Endothelial cell of umbilical vein (primary cell): ENCODE measurements around the gene GRID2. TPM values are rescaled to one million over a fixed set of nuclear protein-coding genes. Genes with fewer than 3 reads are reported as not detected.

Source experiments
- BruUV-seq: library from RNA; stranded (reverse); fragments of 400-500 nt; replicated peaks from 2 replicates; lab custom pipeline; 2021; lab: Mats Ljungman, UMichigan
- CTCF ChIA-PET: fragments of 300-600, 350-600 bp; sonication (Branson Sonifier 250); formaldehyde crosslinking; loops from one replicate; lab custom pipeline; 2021; ENCODE audit warnings: antibody characterized with exemption, inconsistent platforms; lab: Charles Lee
- POLR2A ChIA-PET: fragments of 300-600, 350-600 bp; sonication (Branson Sonifier 250); formaldehyde crosslinking; loops from one replicate; lab custom pipeline; 2021; ENCODE audit warnings: antibody characterized with exemption, inconsistent platforms; lab: Charles Lee
- DNase-seq: peaks from one replicate; pipeline ENCODE4 v3.0.0-alpha.2; 2011; ENCODE audit warnings: low read depth, low spot score
- FAIRE-seq: peaks from 2 replicates; lab custom pipeline; 2011; peaks lifted over from hg19 to GRCh38; lab: Jason Lieb, UNC
- H2AFZ ChIP-seq: 2 replicates; pipeline ENCODE4 v1.6.0; 2012; ENCODE audit warnings: low read depth, low read length, control low read depth, inconsistent platforms
- H3K27ac ChIP-seq: 2 replicates; pipeline ENCODE4 v1.5.1; 2011; ENCODE audit warnings: low read depth, mild to moderate bottlenecking, control low read depth, low read length, moderate library complexity; ENCODE audit not compliant: insufficient read depth
- H3K27me3 ChIP-seq, 2 experiments: 2 replicates each; pipeline versions ENCODE4 v1.6.0 to v1.6.1; 2011; ENCODE audit warnings: low read length in 2 of 2, mixed read lengths in 1 of 2; ENCODE audit not compliant: control insufficient read depth in 2 of 2, insufficient read depth in 2 of 2
- H3K36me3 ChIP-seq, 2 experiments: 2 replicates in 1 of 2; 3 replicates in 1 of 2; pipeline ENCODE4 v1.5.1; 2011; ENCODE audit warnings: low read length in 2 of 2, mild to moderate bottlenecking in 1 of 2, moderate library complexity in 1 of 2; ENCODE audit not compliant: control insufficient read depth in 2 of 2, insufficient read depth in 2 of 2; ENCODE audit errors: extremely low read depth in 1 of 2
- H3K4me1 ChIP-seq: 3 replicates; pipeline ENCODE4 v1.5.1; 2011; ENCODE audit warnings: mild to moderate bottlenecking, low read length; ENCODE audit not compliant: control insufficient read depth, insufficient read depth; ENCODE audit errors: extremely low read depth
- H3K4me2 ChIP-seq: 2 replicates; pipeline ENCODE4 v1.6.1; 2011; ENCODE audit warnings: low read length, control low read depth, mixed read lengths; ENCODE audit not compliant: insufficient read depth
- H3K4me3 ChIP-seq, 3 experiments: fragments of 200-600 bp in 1 of 3; sonication (generic), shearing (Covaris generic) in 1 of 3; replicated peaks in 1 of 3; 2 replicates each; pipeline ENCODE4 v1.5.1; 2011 to 2016; ENCODE audit warnings: control low read depth in 3 of 3, low read length in 3 of 3, mild to moderate bottlenecking in 2 of 3, inconsistent platforms in 1 of 3, low read depth in 1 of 3, moderate library complexity in 1 of 3; ENCODE audit not compliant: insufficient read depth in 1 of 3
- H3K79me2 ChIP-seq: 2 replicates; pipeline ENCODE4 v1.6.0; 2012; ENCODE audit warnings: low read length, inconsistent platforms; ENCODE audit not compliant: control insufficient read depth, insufficient read depth
- H3K9ac ChIP-seq: replicated peaks from 2 replicates; pipeline ENCODE3; 2011; ENCODE audit warnings: low read length, control low read depth; ENCODE audit not compliant: insufficient read depth; ENCODE audit errors: extremely low read depth
- H3K9me1 ChIP-seq: replicated peaks from 3 replicates; pipeline ENCODE4 v1.6.0; 2011; ENCODE audit warnings: mild to moderate bottlenecking, low read length; ENCODE audit not compliant: control insufficient read depth, insufficient read depth; ENCODE audit errors: extremely low read depth
- H3K9me3 ChIP-seq: replicated peaks from 2 replicates; pipeline ENCODE4 v1.5.1; 2012; ENCODE audit warnings: low read length, inconsistent platforms; ENCODE audit not compliant: control insufficient read depth, insufficient read depth
- H4K20me1 ChIP-seq: replicated peaks from 2 replicates; pipeline ENCODE3; 2011; ENCODE audit warnings: mild to moderate bottlenecking, low read length; ENCODE audit not compliant: control insufficient read depth, insufficient read depth; ENCODE audit errors: extremely low read depth
- EZH2 ChIP-seq: IDR thresholded peaks from 2 replicates; pipeline ENCODE4 v1.6.1; 2012; ENCODE audit warnings: borderline replicate concordance, low read depth, mild to moderate bottlenecking, moderate library complexity, low read length, inconsistent platforms; ENCODE audit not compliant: severe bottlenecking
- FOS ChIP-seq: IDR thresholded peaks from 2 replicates; pipeline ENCODE4 v1.6.1; 2011; ENCODE audit warnings: mild to moderate bottlenecking, low read length, moderate library complexity, borderline replicate concordance; ENCODE audit not compliant: insufficient read depth
- GATA2 ChIP-seq: IDR thresholded peaks from 2 replicates; pipeline ENCODE4 v1.7.0; 2011; ENCODE audit warnings: low read depth, mild to moderate bottlenecking, moderate library complexity, mixed read lengths, low read length; ENCODE audit not compliant: insufficient read length, insufficient read depth
- JUN ChIP-seq: IDR thresholded peaks from 2 replicates; pipeline ENCODE4 v1.6.1; 2011; ENCODE audit warnings: borderline replicate concordance, low read depth; ENCODE audit not compliant: insufficient read length, insufficient read depth
- MYC ChIP-seq: IDR thresholded peaks from one replicate; pipeline ENCODE4 v1.6.1; 2011; ENCODE audit warnings: mild to moderate bottlenecking, low read depth, low read length
- POLR2A ChIP-seq: IDR thresholded peaks from 2 replicates; pipeline ENCODE4 v1.6.1; 2012; ENCODE audit warnings: low read depth, mild to moderate bottlenecking, control low read depth, low read length
- POLR2AphosphoS5 ChIP-seq: IDR thresholded peaks from 2 replicates; pipeline ENCODE4 v1.6.1; 2012; ENCODE audit warnings: low read depth, mild to moderate bottlenecking, control low read depth, low read length, moderate library complexity; ENCODE audit not compliant: insufficient read depth
- dilution Hi-C: fragments of 300-500 bp; cut with MboI; formaldehyde crosslinking; loops from one replicate; pipeline ENCODE4 v1.15.0; 2019; ENCODE audit warnings: low sequenced_read_pairs; ENCODE audit not compliant: extremely low pct_ligation_motif_present
- intact Hi-C: fragments of 100-400 bp; cut with micrococcal nuclease; formaldehyde crosslinking; loops from one replicate; pipeline ENCODE4 v1.10.0; 2022
- polyA plus RNA-seq, 4 experiments: library from polyadenylated mRNA; depleted of rRNA in 3 of 4; stranded (reverse) in 3 of 4; unstranded in 1 of 4; fragments of >200 nt; gene quantifications; 2 replicates each; pipeline versions ENCODE4 v1.2.1 to v1.2.3, GENCODE V29; 2011 to 2012; ENCODE audit warnings: missing spikeins in 1 of 4
- total RNA-seq: library from RNA; stranded (reverse); gene quantifications from 2 replicates; pipeline ENCODE4 v1.2.3, GENCODE V29; 2021
- TF ChIP-seq, protein P1 (sequence below), 2 donors: IDR thresholded peaks; 1 replicate in 1 of 2; 2 replicates in 1 of 2; pipeline ENCODE4 v1.5.1; 2011; ENCODE audit warnings: low read length in 2 of 2, mild to moderate bottlenecking in 2 of 2, moderate library complexity in 2 of 2, control low read depth in 1 of 2, inconsistent platforms in 1 of 2, low read depth in 1 of 2; ENCODE audit not compliant: insufficient read depth in 1 of 2; ENCODE audit errors: extremely low read depth in 1 of 2
- TF ChIP-seq, protein P2 (sequence below): IDR thresholded peaks from 2 replicates; pipeline ENCODE4 v1.6.1; 2011; ENCODE audit not compliant: insufficient read depth, insufficient read length

The GRID2 gene
- total and polyA plus RNA-seq, 2 donors (not counting 3 experiments of a cell fraction or from before 2014, with no cell fraction given), result not detected

DNA sequence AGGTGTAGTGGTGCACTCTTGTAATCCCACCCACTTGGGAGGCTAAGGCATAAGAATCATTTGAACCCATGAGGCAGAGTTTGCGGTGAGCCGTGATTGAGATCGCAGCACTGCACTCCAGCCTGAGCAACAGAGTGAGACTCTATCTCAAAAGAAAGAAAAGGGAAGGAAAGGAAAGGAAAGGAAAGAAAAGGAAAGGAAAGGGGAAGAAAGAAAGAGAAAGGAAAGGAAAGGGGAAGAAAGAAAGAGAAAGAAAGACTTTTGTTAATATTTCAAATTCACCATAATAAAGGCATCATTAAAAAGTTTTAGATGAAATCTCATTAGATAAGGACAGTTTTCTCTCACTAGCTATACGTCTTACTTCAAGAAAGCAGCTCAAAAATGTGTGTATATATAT, 864.3 kb downstream of the GRID2 start:
- no TSS peak for BruUV-seq
- FAIRE-seq (no peak), DNase-seq (no peak)
- H3K4me2 ChIP-seq, result no peak overlapping the region
- POLR2A ChIA-PET, result no interaction called here
- intact Hi-C loops (no loop called here), dilution Hi-C loops (no loop called here)
- H3K4me3 ChIP-seq, result no peak overlapping the region
- no peaks in the 10 kb centered on the region for H3K9me1 ChIP-seq
- no peaks in the 10 kb centered on the region for H3K9me3 ChIP-seq
- no peak overlapping the region for H3K27ac ChIP-seq
- no peaks in the 10 kb centered on the region for H4K20me1 ChIP-seq
- H3K36me3 ChIP-seq, result no peaks in the 10 kb centered on the region
- CTCF ChIA-PET, result no interaction called here
- H3K79me2 ChIP-seq, result no peaks in the 10 kb centered on the region
- TF ChIP-seq FOS (no peak), POLR2A (no peak)
- TF ChIP-seq, protein P1, sequence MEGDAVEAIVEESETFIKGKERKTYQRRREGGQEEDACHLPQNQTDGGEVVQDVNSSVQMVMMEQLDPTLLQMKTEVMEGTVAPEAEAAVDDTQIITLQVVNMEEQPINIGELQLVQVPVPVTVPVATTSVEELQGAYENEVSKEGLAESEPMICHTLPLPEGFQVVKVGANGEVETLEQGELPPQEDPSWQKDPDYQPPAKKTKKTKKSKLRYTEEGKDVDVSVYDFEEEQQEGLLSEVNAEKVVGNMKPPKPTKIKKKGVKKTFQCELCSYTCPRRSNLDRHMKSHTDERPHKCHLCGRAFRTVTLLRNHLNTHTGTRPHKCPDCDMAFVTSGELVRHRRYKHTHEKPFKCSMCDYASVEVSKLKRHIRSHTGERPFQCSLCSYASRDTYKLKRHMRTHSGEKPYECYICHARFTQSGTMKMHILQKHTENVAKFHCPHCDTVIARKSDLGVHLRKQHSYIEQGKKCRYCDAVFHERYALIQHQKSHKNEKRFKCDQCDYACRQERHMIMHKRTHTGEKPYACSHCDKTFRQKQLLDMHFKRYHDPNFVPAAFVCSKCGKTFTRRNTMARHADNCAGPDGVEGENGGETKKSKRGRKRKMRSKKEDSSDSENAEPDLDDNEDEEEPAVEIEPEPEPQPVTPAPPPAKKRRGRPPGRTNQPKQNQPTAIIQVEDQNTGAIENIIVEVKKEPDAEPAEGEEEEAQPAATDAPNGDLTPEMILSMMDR (IDR thresholded peaks at IDR 0.05; ENCODE audit: extremely low read depth in 1 of 2, insufficient read depth in 1 of 2, low read depth in 1 of 2, low read length in 2 of 2), result no peak
- no peaks in the 10 kb centered on the region for H3K27me3 ChIP-seq
- H3K9ac ChIP-seq, result no peak overlapping the region
- no peaks in the 10 kb centered on the region for H3K4me1 ChIP-seq
- H2AFZ ChIP-seq, result no peak overlapping the region

DNA sequence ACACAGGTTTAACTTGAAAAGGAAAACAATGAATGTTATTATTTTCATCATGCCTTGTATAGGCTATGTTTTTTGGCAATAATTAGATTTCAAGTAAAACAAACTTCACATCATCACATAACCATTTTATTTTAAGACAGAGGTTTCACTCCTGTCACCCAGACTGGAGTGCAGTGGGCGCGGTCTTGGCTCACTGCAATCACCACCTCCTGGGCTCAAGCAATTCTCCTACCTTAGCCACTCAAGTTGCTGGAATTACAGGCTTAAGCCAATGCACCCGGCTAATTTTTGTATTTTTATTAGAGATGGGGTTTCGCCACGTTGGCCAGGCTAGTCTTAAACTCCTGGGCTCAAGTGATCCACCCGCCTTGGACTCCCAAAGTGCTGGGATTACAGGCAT, 866.2 kb downstream of the GRID2 start:
- no peaks in the 10 kb centered on the region for H3K9me1 ChIP-seq
- no TSS peak for BruUV-seq
- POLR2A ChIA-PET, result no interaction called here

More for the DNA sequence above, 866.2 kb downstream of the GRID2 start:
- Histone ChIP-seq H3K27me3 (no peaks in the 10 kb centered on the region), H3K4me3 (no peak overlapping the region), H3K9me3 (no peaks in the 10 kb centered on the region), H2AFZ (no peak overlapping the region), H3K4me2 (no peak overlapping the region), H3K9ac (no peak overlapping the region), H3K36me3 (no peaks in the 10 kb centered on the region), H3K4me1 (no peaks in the 10 kb centered on the region), H4K20me1 (no peaks in the 10 kb centered on the region), H3K79me2 (no peaks in the 10 kb centered on the region), H3K27ac (no peak overlapping the region)
- CTCF ChIA-PET, result interaction anchor here (0.8 kb wide), 1 partner anchor 29 kb away, joined by 4 read pairs; no protein-coding TSS in a partner anchor
- no peak for TF ChIP-seq MYC
- no peak for TF ChIP-seq JUN
- TF ChIP-seq GATA2, result no peak
- TF ChIP-seq POLR2AphosphoS5, result no peak
- TF ChIP-seq POLR2A, result no peak
- TF ChIP-seq, protein P1 (IDR thresholded peaks at IDR 0.05; ENCODE audit: extremely low read depth in 1 of 2, insufficient read depth in 1 of 2, low read depth in 1 of 2, low read length in 2 of 2), result no peak
- TF ChIP-seq FOS, result no peak
- no peak for TF ChIP-seq EZH2
- TF ChIP-seq, protein P2, sequence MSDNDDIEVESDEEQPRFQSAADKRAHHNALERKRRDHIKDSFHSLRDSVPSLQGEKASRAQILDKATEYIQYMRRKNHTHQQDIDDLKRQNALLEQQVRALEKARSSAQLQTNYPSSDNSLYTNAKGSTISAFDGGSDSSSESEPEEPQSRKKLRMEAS, result no peak
- dilution Hi-C loops, result no loop called here
- FAIRE-seq, result no peak
- DNase-seq, result no peak
- intact Hi-C loops, result no loop called here
